Heart left ventricle (tissue), 13 donors: ENCODE results near the gene ATF6.

Source experiments
- CTCF ChIP-seq, 12 donors: fragments of 200-600 bp; sonication (generic) in 4 of 12; IDR thresholded peaks; one replicate each; pipeline versions ENCODE4 v1.5.0 to v1.8.0; 2018 to 2022; ENCODE audit warnings: antibody characterized with exemption in 12 of 12, mild to moderate bottlenecking in 5 of 12
- POLR2A ChIP-seq, 2 donors: fragments of 450-650 bp; IDR thresholded peaks; one replicate each; pipeline ENCODE4 v1.6.1; 2017; ENCODE audit warnings: antibody characterized with exemption in 2 of 2, mild to moderate bottlenecking in 2 of 2, moderate library complexity in 2 of 2
- donor health status: ischemic (EF 13 %, LVEDD 7.1; RV severe dilation, severe dysfunction).
- donor health status: DM: no; HTN: yes; CAD: no.
- donor health status: DM: no; HTN: no; CAD: no.
- donor health status: ischemic (EF 25% LVEDD 6.9; RV normal size, moderate dysfunction).
- donor health status: ischemic (EF 25% LVEDD 5.7; RV mildly dilated, moderate dysfunction).
- donor health status: ischemic (EF 35%, LVEDD 5.7; RV mildly dilated, moderate dysfunction).
- donor health status: nonischemic (EF 11% LVEDD 7.7; RV severe dilation, severe dysfunction).
- donor health status: DM: yes; HTN: yes; CAD: no.
- donor health status: PGD.
- donor health status: ischemic (EF 29% LVEDD 5.4; RV normal size, mild dysfunction).
- donor health status: nonischemic (EF 23%, LVEDD 6.1; RV moderate dilation, normal function).

DNA sequence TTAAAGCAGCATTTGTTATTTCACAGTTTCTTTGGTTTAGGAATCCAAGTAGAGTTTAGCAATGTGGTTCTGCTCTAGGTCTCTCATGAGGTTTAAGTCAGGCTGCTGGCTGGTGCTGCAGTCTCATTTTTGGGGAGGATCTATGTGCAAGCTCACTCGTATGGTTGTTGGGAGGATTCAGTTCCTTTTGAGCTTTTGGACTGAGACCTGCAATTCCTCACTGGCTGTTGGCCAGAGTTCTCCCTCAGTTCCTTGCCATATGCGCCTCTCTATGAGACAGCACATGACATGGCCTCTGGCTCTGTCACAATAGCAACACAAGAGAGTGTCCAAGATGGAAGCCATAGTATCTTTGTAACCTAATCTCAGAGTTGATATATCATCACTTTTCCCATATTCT, 166.5 kb downstream of the ATF6 start:
- TF ChIP-seq POLR2A (IDR thresholded peaks at IDR 0.05) = no peak
- TF ChIP-seq CTCF (IDR thresholded peaks at IDR 0.05) = no peak
